GM21515 (cell line): ENCODE data around the gene COMMD6.

Source experiments
- ATAC-seq: cut with Tn5 transposase; IDR thresholded peaks from one replicate; pipeline ENCODE4 v1.9.1; 2021; ENCODE audit not compliant: unreplicated experiment

COMMD6 gene

DNA sequence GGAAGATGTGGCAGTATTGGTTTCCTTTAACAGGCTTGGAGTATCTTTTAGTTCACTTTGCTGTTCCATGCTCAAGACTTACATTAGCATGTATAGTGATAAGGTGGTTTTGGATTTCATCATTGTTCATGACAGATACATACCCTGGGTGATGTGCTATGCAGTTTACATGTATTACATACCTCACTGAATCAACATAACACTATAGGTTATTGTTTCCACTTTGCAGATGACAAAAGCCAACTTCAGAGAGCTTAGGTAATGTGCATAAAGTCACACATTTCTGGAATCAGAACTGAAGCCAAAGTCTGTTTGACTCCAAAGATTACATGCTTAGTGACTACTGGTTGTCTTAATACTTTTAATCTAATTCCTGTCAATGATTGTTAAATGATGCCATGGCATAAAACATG, 7.1 kb downstream of the COMMD6 start:
- ATAC-seq = no peak

DNA sequence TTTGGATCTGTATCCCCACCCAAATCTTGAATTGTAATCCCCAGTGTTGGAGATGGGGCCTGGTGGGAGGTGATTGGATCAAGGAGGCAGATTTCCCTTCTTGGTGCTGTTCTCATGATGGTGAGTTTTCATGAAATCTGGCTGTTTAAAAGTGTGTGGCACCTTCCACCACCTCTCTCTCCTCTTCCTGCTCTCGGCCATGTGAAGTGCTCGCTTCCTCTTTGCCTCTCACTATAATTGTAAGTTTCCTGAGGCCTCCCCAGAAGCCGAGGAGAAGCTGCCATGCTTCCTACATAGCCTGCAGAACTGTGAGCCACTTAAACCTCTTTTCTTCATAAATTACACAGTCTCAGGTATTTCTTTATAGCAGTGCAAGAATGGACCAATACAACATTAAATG, 15.7 kb downstream of the COMMD6 start:
- no peak for ATAC-seq

DNA sequence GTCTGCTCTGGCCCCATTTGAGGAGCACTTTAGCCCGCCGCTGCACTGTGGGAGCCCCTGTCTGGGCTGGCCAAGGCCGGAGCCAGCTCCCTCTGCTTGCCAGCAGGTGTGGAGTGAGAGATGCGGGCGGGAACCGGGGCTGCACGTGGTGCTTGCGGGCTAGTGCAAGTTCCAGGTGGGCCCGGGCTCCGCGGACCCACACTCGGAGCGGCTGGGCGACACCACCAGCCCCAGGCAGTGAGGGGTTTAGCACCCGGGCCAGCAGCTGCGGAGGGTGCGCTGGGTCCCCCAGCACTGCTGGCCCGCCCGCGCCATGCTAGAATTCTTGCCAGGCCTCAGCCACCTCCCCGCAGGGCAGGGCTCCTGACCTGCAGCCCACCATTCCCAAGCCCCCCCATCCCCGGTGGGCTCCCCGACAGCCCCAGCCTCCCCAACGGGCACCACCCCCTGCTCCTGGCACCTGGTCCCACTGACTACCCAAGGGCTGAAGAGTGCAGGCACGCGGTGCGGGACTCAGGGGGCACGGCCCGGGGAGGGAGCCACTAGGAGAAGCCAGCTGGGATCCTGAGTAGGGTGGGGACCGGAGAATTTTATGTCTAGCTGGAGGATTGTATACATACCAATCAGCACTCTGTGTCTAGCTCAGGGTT, 19.1 kb downstream of the COMMD6 start:
- ATAC-seq = no peak

DNA sequence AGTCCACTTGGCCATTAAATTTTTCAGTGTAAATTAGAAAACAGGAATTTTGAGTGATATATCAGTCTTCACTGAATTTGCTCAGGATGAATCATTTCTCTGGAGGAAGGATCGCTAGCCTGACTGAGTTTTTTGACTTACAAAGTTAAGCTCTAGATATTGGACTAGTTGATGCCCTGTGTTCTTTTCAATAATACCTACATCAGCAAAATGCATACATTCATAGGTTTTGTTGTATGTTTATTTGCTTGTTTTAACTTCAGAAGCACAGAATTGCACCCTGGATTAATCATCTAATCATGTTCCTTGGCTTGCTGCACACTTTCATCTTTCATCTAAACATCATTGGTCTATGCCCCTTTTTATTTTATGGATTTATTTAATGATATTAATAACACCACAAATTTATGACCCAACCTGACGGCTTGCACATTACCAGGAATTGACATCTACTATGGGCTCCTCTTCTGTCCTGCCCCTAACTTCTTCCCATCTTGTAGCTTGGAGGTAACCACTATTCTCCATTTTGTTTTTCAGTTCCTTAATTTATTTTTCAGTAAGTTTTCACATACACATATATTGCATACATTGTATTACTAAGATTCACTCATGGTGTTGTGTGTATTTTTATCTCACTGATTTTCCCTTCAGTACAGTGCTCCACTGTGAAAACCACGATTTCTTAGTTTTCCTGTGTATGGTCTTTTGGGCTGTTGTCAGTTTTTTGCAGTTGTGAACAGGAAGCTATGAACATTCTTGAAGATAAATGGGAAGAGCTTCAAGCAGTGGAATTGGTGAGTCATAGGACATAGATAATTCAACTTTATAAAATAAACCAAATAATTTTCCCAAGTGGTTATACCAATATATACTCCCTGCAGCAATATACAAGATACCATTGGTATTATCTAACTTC, 23.3 kb downstream of the COMMD6 start:
- no peak for ATAC-seq

DNA sequence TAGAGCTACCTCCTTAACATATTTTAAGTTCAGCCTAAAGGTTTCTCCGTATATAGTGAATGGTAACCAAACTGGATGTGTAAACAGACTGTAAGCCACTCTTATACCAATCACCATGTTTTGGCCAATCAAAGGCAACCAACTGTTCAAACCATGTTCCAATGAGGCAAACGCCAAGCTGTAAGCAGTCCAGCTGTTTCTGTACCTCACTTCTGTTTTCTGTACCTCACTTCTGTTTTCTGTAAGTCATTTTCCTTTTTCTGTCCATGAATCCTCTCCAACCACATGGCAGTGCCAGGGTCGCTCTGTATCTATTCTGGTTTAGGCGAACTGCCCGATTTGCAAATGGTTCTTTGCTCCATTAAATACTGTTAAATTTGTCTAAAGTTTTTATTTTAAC, 24.4 kb downstream of the COMMD6 start:
- ATAC-seq = no peak

DNA sequence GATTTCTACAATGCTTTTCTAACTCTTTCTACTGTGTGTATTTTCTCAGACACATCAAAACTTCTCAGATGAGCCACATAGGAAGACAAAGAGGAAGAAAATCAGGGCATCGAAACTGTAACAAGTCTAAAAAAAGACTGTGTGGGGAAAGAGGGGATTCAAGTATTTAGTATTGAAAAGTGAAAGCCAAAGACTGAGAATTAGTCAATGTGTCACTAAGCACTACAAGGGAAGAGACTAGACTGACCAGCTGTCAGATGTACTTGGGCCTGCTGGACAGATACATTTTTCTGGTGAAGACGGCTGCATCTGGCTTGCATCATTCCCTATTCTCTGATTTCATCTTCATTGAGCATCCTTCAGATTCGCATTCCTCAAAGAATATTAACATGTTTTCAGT, 25.4 kb downstream of the COMMD6 start:
- ATAC-seq = peak; percentile 91

DNA sequence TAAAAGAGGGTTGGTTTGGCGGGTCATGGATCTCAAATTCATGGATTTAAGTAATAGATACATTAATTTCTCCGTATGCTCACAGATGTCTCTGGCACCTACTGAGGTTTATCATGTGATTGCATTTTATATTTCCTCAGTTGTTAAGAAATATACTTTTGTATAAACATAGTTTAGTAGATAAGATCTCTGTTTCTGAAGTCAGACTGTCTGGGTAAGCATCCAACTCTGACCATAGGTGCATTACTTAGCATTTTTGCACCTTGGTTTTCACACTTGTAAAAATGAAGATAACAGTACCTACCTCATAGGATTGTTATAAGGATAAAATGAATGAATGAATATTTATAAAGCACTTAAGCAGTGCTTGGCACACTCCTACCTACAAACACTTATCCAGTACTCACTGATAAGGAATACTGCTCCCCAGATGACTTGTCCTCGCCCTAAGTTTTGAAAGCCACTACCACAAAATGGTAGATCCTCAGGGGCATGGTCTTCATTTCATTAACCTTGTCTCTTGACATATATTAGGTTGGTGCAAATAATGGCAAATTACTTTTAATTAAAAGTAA, 26.5 kb downstream of the COMMD6 start:
- ATAC-seq = no peak

DNA sequence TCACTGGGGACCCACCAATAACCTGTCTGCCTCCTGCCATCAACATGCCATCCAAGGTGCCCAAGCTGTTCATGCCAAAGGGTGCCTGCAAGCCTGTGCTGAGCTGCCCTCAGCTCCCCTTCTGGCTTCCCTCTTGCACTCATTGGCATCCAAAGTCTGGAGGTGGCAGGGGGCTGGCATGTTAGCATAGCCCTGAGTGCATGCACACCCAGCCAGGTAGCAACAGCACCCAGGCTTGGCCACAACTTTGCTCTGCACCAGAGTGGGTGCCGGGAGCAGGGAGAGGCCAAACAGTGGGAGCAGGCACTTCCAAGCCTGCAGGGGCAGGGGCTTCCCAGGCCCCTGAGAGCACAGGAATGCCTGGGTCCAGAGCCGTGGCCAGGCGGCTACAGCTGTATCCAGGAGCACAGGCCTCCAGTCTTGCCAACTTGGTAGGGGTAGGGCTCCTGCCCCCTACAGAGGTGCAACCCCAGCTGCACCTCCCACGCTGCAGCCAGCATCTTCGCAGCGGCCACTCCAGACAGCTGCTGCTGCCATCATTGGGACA, 29.6 kb downstream of the COMMD6 start:
- no peak for ATAC-seq

DNA sequence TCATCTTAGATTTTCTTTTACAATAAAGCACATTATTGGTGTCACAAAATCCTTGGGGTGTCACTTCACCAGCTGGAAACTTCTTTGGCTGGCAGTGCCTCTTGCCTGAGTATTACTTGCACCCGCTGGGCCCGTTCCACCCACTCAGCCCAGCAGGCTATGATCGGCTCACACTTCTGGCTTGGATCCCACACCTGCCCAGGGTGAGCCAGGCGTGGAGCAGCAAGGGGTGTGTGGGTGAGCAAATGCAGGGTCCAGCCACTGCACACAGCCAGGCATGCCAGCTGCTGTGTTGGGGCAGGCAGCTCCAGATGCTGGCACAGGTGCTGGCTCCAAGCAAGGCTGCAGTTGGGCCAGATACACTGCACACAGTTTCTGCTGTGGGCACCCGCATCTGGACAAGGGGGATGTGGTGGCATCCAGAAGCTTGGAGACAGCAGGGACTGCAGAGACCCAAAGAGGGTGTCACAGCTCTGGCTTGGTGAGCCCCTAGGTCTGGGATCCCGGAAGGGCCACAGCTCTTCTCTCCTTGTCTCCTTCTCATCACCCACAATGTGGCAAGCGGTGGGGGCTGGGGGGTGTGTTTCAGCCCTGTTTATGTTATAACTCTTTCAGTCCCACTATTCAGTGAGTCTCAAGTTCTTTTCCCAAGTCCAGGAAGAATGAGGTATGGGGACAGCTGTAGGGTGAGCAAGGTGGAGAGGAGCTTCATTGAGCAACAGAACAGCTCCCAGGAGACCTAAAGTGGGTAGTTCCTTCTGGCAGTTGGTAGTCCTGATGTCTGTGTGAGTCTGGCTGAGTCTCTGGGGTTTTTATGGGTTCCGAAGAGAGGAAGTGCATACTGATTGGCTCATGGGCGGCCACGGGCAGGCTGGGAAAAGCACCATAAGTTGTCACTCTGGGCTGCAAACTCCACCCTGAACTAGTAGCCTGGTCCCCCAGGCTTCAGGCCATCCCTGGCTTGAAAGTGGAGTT, 30.3 kb downstream of the COMMD6 start:
- no peak for ATAC-seq

DNA sequence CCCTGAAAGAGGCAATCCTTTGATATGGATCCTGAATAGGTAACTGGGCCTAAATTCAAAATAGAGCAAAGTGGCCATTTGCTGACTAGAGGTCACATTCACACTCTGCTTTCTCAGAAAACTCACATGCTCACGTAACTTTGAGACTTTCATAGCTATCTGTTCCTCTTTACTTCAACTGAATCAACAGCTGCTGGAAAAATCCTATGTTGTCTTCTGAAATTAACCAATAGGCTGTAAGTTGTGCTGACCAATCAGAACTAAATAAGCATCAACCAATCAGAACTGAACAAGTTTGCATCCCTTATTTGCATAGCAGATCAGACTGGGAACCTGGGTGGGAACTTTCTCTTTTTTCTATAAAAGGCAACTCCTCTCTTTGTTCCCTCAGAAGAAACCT, 31.6 kb downstream of the COMMD6 start:
- no peak for ATAC-seq

DNA sequence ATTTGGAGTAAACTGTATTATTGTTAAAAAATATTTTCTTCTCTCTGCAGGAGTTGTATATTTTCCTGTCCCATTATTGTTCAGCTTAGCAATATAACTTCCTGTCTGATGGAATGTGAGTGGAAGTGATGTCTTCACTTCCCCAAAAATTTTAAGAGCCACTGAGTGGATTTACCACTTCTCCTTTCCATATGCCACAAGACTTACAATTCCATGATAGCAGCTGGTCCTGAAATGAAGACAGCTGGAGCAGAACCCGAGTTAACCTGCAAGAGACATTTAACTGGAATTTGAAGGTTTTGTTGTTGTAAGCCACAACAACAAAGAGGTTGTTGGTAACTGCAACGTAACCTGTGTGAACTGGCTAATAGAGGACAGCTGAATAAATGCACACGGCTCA, 32.3 kb downstream of the COMMD6 start:
- no peak for ATAC-seq

DNA sequence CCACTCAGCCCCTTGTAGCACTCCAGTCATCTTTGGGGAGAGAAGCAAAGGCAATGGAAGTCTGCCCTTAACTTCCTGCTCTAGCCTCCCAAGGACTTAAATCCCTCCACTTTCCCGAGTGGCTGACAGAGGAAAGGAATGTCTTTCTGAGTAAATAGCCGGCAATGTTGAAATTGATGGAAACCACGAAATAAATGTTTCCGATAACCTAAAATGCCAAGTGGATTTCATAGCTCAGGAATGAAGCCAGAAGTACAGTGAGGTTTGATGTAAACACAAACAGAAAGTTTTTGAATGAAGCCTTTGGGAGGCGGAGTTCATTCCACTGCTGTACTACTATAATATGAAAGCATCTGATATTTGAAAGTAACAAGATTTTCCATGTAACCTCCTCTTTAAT, 41.7 kb downstream of the COMMD6 start:
- no peak for ATAC-seq

DNA sequence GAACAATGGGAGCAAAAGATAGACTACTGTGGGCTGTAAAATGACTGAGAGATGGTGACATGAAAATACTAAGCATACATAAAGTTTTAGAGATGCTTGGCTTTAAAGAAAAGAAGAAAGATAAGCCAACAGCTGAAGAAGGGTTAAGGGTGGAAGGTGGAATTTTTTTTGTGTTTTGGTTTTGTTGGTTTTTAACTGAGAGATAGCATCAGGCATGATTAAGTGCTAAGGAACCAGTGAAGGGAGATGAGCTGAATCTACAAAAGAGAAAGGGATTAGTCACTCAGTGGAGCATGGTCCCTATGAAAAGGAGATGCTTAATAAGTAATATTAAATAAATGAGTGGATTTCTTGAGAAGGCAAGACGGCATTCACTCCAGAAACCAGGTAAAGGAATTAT, 43.1 kb downstream of the COMMD6 start:
- ATAC-seq = no peak

DNA sequence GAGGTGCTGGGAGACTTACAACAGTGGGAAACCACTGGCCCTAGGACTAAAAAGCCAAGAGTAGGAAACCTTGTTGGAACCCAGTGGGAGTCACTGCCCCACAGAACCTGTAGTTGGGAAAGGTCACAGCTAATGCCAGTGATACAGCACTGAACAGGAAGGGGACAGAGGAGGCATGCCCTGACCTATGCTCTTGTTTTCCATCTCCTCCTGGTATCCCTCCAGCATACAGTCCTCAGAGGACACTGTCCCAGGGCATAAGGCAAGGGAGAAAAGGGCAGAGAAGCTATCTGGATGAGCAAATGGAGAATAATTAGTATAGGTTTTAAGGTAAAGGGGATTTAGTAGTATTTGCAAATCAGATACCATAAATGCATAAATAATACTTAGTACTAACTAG, 44.5 kb downstream of the COMMD6 start:
- no peak for ATAC-seq

DNA sequence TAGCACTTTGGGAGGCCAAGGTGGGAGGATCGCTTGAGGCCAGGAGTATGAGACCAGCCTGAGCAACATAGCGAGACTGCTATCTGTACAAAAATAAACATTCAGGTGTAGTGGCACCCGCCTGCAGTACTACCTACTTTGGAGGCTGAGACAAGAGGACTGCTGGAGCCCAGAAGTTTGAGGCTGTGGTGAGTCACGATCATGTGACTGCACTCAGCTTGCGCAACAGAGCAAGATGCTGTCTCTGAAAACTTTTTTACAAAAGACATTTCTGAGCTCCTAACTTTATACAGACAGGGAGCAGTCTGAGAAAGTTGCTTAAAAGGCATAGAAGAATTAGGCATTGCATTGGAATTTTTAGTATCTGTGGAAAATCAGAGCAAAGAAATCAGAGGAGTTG, 45.3 kb downstream of the COMMD6 start:
- no peak for ATAC-seq

DNA sequence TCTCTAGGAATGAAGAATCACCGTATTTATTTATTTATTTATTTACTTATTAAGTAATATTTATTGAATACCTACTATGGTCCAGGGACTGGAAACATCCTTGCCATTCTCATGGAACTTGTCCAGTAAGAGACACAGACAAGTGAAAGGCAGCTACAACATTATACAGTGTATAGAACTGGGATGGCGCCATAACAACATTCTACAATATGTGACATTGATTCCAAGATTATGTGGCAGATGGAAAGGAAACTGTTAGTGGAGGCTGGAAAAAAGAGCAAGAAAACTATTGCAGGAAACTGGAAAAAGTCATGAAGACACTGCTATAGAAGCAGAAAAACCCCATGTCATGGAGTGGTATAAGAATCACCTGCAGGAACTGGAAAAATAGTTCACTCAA, 46.3 kb downstream of the COMMD6 start:
- ATAC-seq = no peak

DNA sequence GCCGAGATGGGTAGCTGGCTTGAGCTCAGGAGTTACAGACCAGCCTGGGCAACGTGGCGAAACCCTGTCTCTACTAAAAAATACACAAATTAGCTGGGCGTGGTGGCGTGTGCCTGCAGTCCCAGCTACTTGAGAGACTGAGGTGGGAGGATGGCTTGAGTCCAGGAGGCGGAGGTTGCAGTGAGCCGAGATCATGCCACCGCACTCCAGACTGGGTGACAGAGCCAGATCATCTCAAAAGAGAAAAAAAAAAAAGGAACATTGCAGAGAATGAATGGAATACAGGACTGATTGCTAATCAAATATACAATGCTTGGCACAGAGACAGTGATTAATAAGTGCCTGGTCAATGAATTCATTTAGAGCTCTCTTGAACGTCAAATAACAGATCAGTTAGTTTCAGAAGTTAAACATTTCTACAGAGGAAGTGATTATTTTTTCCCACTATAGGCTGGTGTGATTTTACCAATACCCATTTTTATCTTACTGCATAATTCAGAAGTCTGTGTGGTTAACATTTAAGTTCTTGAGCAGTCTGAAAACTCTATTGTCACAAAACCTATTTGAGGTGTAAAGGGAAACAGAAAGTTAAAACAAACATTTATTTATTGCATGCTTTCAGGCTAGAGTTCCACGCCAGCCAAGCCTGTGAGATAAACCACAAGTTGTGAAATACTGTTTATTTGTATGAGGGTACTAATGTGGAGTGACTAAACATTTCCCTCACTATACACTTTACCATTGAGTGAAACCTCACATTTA, 48.0 kb downstream of the COMMD6 start:
- ATAC-seq = peak; percentile 79

DNA sequence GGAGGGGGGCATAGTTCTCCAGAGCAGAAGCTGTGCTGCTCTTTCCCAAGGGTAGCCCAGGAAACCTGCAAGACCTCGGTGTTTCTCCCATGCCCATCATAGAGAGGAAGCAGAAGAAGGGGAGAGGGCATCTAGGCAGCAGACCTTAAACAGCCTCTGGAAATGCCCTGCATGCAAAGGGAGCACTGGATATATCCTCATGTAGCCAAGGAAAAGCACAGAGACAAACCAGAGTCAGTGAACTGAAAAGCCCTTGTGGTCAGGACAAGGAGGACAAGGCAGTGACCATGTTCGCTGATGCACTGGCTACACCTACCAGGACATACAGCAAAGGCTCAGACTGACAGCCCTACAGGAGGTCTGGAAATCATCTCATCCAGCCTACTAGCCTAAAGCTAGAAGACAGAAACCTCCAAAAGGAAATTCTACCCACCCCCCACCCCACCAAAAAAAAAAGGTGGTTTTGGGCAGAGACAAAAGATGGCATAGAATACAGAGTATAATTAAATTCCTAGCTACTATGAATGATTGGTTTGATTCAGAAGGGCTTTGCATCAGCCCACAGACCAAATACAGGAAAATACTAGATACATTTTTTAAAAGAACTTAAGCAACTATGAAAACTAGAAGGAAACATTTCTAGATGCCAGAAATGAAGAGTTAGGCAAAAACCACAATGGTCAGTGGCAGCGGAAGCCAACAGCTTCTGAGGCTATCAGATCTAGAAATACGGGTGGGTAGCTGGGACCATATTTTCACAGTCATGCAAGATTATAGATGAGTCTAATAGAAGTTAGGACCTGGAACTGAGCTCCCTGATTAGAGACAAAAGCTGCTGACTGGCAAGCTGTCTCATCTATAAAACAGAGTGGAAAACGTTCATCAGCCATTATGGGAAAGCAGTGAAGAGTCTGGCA, 51.2 kb downstream of the COMMD6 start:
- no peak for ATAC-seq
